NCI-H2171 (cell line): ENCODE results near the gene HMCN2.
A peak's percentile ranks its signal among the peaks of the same experiment; 100 is the strongest.

Source experiments
- DNase-seq: peaks from one replicate; lab custom pipeline; 2025; lab: John Stamatoyannopoulos, UW

HMCN2 gene

DNA sequence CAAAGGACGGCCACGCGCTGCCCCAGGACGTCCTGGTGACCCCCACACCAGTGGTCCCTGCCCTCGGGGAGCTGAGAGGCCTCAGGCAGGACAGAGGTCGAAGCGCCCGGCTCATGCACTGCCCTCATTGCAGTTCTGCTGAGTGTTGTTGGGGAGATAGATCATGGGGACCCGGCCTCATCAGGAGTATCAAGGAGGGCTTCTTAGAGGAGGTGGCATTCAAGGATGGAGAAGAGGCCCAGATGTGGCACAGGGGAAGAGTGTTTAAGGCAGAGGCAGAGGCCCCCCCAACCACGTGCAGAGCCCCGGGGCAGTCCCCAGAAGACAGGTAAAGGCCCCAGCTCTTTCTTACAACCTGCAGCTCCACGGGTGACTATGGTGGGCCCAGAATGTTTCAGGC is 205.4 kb downstream of the HMCN2 start:
- no peak for DNase-seq

DNA sequence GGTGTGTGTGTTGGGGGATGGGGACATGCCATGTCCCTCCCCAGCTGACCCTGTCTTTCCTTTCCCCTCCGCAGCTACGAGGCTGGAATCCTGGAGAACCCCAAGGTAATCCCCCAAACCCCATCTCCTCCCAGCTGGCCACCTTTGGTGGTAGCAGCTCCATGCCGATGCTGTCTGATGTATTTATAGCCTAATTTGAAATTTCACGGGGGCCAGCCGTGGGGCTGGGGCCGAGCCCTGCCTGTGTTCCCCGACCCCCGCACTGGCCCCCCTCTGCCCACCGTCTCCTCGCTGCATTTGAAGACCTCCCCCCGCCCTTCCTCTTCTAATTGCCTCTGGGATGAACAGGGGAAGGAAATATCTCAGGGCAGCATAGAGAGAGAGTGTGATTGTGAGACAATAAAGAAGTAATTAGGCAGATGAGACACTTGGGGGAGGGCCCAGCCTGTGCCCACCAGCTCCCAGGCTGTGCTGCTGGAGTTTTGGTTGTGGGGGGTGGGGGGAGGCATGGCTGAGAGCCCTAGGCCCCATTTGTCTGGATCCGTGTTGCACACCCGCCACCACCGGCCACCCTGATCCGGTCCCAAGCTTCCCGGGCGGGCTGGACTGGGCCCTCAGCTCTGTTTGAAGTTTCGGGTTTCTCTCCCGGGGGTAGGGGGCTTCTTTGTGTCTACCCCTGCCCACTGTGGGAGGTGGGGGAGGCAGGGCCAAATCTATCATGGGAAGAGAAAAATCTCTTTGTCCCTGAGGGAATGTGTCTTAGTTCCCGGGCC is 206.0 kb downstream of the HMCN2 start:
- peak; percentile 58 for DNase-seq

- peak; percentile 75 for DNase-seq
Measured at GRCh38 chr9:130472184-130472705, 206.7 kb downstream of the HMCN2 start.

DNA sequence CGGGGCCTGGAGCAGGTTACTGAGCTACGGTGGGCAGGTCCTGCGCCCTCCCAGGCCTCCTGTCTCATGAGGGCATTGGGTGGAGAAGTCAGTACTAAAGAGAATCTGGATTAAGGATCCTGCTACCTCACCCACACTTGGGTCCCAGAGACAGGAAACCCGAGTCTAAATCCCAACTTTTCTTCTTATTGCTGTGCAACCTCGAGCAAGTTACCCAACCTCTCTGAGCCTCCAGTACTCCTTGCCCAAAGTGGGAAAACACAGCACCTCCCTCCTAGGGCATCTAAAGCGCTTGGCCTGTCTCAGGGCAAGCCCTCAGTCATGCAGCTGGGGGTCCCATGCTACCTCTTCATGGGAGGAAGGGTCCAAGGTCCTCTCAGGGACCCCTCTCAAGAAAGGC is 207.4 kb downstream of the HMCN2 start:
- DNase-seq = no peak

DNA sequence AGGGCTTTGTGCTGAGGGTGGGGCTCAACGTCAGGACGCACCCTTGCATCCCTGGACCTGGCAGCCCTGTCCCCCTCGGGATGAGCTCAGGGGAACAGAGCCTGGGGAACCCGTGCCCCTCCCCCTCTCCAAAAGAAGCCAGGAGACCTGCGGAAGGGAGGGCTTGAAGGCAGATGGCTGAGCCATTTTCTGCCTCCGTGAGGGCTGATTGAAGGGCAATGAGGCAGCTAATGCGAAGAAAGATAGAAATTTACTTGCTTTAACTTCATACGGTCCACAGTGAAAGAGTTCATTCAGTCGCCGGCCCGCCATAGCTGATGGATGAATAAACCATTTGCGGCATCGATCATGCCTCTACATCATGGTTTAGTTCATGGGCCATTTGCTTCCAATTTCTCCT is 208.0 kb downstream of the HMCN2 start:
- peak; percentile 89 for DNase-seq

DNA sequence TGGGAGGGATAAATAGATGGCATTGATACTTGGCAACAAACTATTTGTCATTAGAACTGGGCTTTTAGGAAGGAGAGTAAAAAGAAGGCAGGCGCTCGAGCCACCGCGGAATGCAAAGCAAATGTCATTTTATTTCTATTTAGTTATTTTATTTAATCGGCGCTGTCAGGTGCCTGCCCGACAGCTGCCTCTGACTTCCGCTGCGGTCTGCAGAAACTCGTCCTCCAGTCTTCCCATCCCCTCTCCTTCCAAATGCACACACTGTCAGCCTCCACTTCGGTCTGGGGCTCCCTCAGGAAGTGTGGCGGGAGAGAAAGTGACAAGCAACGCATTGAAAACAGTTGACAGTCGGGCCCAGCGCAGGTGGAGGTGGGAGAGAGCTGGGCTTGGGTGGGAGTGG is 208.5 kb downstream of the HMCN2 start:
- DNase-seq = no peak

- DNase-seq = no peak
Measured at GRCh38 chr9:130476151-130476730, 210.7 kb downstream of the HMCN2 start.

- no peak for DNase-seq
Measured at GRCh38 chr9:130477564-130477963, 212.0 kb downstream of the HMCN2 start.

GRCh38 chr9:130478152-130478551 is 212.6 kb downstream of the HMCN2 start:
- no peak for DNase-seq

DNA sequence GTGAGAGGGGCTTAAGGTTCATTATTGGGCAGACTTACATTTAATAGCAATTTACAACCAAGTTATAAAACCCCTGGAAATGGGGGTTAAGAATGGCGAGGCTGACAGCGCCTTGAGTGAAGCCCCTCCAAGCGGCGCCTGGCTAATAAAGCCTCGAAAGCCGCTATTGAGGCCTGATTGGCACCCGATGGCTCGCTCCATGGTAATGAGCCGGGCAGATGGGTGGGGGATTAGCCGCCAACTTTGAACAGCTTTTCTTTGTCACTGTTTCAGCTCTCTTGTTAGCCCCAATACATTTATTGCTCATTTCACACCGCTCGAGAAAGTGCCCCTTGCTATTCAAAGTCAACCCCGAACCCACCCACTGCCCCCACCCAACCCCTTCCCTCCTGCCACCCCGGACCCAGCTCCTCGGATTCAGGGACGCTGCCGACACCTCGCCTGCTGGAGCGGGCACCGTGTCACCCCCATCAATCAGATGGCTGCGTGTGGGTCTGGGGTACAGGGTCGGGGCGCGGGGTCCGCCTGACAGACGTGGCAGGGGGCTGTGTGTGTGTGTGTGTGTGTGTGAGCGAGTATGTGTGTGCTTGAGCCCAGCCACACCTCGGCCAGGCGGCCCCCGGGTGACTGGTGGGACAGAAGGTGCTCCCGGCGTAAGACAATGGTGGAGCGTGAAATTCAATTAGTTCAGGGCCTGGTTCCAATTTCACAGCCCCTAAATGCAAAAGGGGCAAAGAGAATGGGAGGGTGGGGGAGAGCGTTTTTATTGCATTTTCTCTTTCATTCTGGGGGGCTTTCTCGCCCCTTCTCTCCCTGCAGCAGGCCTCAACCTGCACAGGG is 213.4 kb downstream of the HMCN2 start:
- peak; percentile 76 for DNase-seq

- no peak for DNase-seq
Measured at GRCh38 chr9:130479587-130479986, 214.0 kb downstream of the HMCN2 start.

GRCh38 chr9:130480673-130481072 is 215.1 kb downstream of the HMCN2 start:
- DNase-seq = no peak

- DNase-seq = no peak
Measured at GRCh38 chr9:130482463-130482862, 216.9 kb downstream of the HMCN2 start.

- peak; percentile 34 for DNase-seq
Measured at GRCh38 chr9:130483371-130483971, 217.9 kb downstream of the HMCN2 start.
